ENCODE data around the gene PLET1.

The PLET1 gene

GRCh38 chr11:112260490-112260889 lies at the start of gene PLET1:
Gene PLET1, minus strand, starts transcription at chr11:112260860. Its CDS starts 271 bp downstream, at chr11:112260589.
- DNase-seq: no peak

GRCh38 chr11:112310419-112310818 lies 49.8 kb upstream of the PLET1 start:
- DNase-seq: no peak

- no peak for DNase-seq
These were observed 48.0 kb upstream of the PLET1 start for GRCh38 chr11:112308651-112309050.

GRCh38 chr11:112307616-112308015 lies 47.0 kb upstream of the PLET1 start:
- DNase-seq: no peak

GRCh38 chr11:112306230-112306629 lies 45.6 kb upstream of the PLET1 start:
- DNase-seq: no peak

- no peak for DNase-seq
These were observed 44.3 kb upstream of the PLET1 start for GRCh38 chr11:112304914-112305313.

GRCh38 chr11:112303616-112304015 lies 43.0 kb upstream of the PLET1 start:
- DNase-seq: no peak

- no peak for DNase-seq
These were observed 41.7 kb upstream of the PLET1 start for GRCh38 chr11:112302226-112302868.

GRCh38 chr11:112300094-112300786 lies 39.6 kb upstream of the PLET1 start:
- DNase-seq: no peak

GRCh38 chr11:112298535-112298934 lies 37.9 kb upstream of the PLET1 start:
- no peak for DNase-seq

GRCh38 chr11:112297248-112297866 lies 36.7 kb upstream of the PLET1 start:
- no peak for DNase-seq

- DNase-seq: no peak
These were observed 35.4 kb upstream of the PLET1 start for GRCh38 chr11:112296044-112296443.

GRCh38 chr11:112294688-112295340 lies 34.2 kb upstream of the PLET1 start:
- no peak for DNase-seq

- DNase-seq: no peak
These were observed 33.0 kb upstream of the PLET1 start for GRCh38 chr11:112293614-112294013.

GRCh38 chr11:112292785-112293407 lies 32.2 kb upstream of the PLET1 start:
- DNase-seq: no peak

GRCh38 chr11:112292188-112292587 lies 31.5 kb upstream of the PLET1 start:
- no peak for DNase-seq

GRCh38 chr11:112291191-112291590 lies 30.5 kb upstream of the PLET1 start:
- no peak for DNase-seq

- no peak for DNase-seq
These were observed 29.8 kb upstream of the PLET1 start for GRCh38 chr11:112290493-112290850.

GRCh38 chr11:112289588-112290492 lies 29.2 kb upstream of the PLET1 start:
- peak; percentile 92 for DNase-seq

GRCh38 chr11:112288021-112288420 lies 27.4 kb upstream of the PLET1 start:
- no peak for DNase-seq

- DNase-seq: no peak
These were observed 25.2 kb upstream of the PLET1 start for GRCh38 chr11:112285841-112286311.

- DNase-seq: no peak
These were observed 21.1 kb upstream of the PLET1 start for GRCh38 chr11:112281726-112282125.

Data from activated CD8-positive, alpha-beta memory T cell treated with anti-CD3 and anti-CD28 coated beads, Interleukin-2, amount 50 U/mL, for 48 hours (primary cell).